ENCODE results near the gene TMPRSS7. TPM values are rescaled to one million over a fixed set of nuclear protein-coding genes. Genes with fewer than 3 reads are reported as not detected.
"Not testable (repeated sequence)": the region's sequence is repeated elsewhere in the genome, so short reads cannot be mapped to it uniquely, and the experiment has no call there.

TMPRSS7 gene
- total RNA-seq, 4 donors from 2014 or later, result not detected

- Histone ChIP-seq H3K4me1 (no peaks in the 10 kb centered on the region), H3K27me3 (no peaks in the 10 kb centered on the region), H3K9me3 (no peaks in the 10 kb centered on the region), H3K27ac (no peak overlapping the region), H3K4me3 (no peak overlapping the region), H3K36me3 (no peaks in the 10 kb centered on the region)
- DNase-seq, result no peak
- intact Hi-C loops (cut with DNase I; ENCODE audit: low total_unique reads), result no loop called here
- no peak for TF ChIP-seq POLR2A (IDR thresholded peaks at IDR 0.05)
- no peak for TF ChIP-seq CTCF (IDR thresholded peaks at IDR 0.05)
Observed at GRCh38 chr3:112056451-112056929, 22.0 kb downstream of the TMPRSS7 start.

GRCh38 chr3:112059497-112059896 lies 25.0 kb downstream of the TMPRSS7 start:
- H3K4me1 ChIP-seq, result no peaks in the 10 kb centered on the region
- TF ChIP-seq POLR2A (IDR thresholded peaks at IDR 0.05), result no peak
- TF ChIP-seq CTCF (IDR thresholded peaks at IDR 0.05), result no peak
- no peaks in the 10 kb centered on the region for H3K9me3 ChIP-seq
- no peaks in the 10 kb centered on the region for H3K27me3 ChIP-seq
- intact Hi-C loops (cut with DNase I; ENCODE audit: low total_unique reads), result no loop called here
- no peaks in the 10 kb centered on the region for H3K36me3 ChIP-seq
- H3K4me3 ChIP-seq, result no peak overlapping the region
- H3K27ac ChIP-seq, result no peak overlapping the region
- no peak for DNase-seq

- H3K27ac ChIP-seq, result no peak overlapping the region
Observed at GRCh38 chr3:112061152-112061551, 26.6 kb downstream of the TMPRSS7 start.

GRCh38 chr3:112072387-112073060 lies 38.0 kb downstream of the TMPRSS7 start:
- H3K36me3 ChIP-seq; DNase-seq; H3K27me3 ChIP-seq; H3K27ac ChIP-seq; H3K4me3 ChIP-seq; H3K9me3 ChIP-seq; H3K4me1 ChIP-seq; intact Hi-C loops (cut with DNase I; ENCODE audit: low total_unique reads): not testable (repeated sequence)

More at GRCh38 chr3:112061152-112061551, 26.6 kb downstream of the TMPRSS7 start:
- Histone ChIP-seq H3K27me3 (no peaks in the 10 kb centered on the region), H3K4me1 (no peaks in the 10 kb centered on the region), H3K4me3 (no peak overlapping the region), H3K9me3 (no peaks in the 10 kb centered on the region), H3K36me3 (no peaks in the 10 kb centered on the region)
- intact Hi-C loops (cut with DNase I; ENCODE audit: low total_unique reads), result no loop called here
- DNase-seq, result no peak
- TF ChIP-seq POLR2A (IDR thresholded peaks at IDR 0.05), result no peak
- TF ChIP-seq CTCF (IDR thresholded peaks at IDR 0.05), result no peak

GRCh38 chr3:112074006-112074405 lies 39.5 kb downstream of the TMPRSS7 start:
- Histone ChIP-seq H3K36me3 (no peaks in the 10 kb centered on the region), H3K27ac (no peak overlapping the region), H3K4me1 (no peaks in the 10 kb centered on the region), H3K4me3 (no peak overlapping the region), H3K27me3 (no peaks in the 10 kb centered on the region), H3K9me3 (no peaks in the 10 kb centered on the region)
- DNase-seq, result no peak
- intact Hi-C loops (cut with DNase I; ENCODE audit: low total_unique reads), result no loop called here
- TF ChIP-seq CTCF (IDR thresholded peaks at IDR 0.05) (no peak), POLR2A (IDR thresholded peaks at IDR 0.05) (no peak)

Measured in uterus (tissue), 4 donors.